H1 (cell line): ENCODE results near the gene UFD1. TPM values are rescaled to one million over a fixed set of nuclear protein-coding genes. Genes with fewer than 3 reads are reported as not detected.

Experiments
- CBX5 ChIP-seq: fragments of 300-800, 300-1000 bp; sonication (generic); IDR thresholded peaks from 2 replicates; pipeline ENCODE4 v1.7.1; 2016; ENCODE audit warnings: antibody characterized with exemption, low read length, low read depth
- RXRA ChIP-seq: IDR thresholded peaks from 2 replicates; pipeline ENCODE4 v1.6.1; 2011; ENCODE audit warnings: low read depth, mild to moderate bottlenecking, low read length, moderate library complexity; ENCODE audit not compliant: insufficient read depth
- SRF ChIP-seq: IDR thresholded peaks from 2 replicates; pipeline ENCODE4 v1.6.1; 2011; ENCODE audit warnings: mild to moderate bottlenecking, low read depth, low read length, moderate library complexity
- polyA plus RNA-seq, 7 experiments: library from polyadenylated mRNA; depleted of rRNA in 3 of 7; stranded (reverse) in 5 of 7; unstranded in 2 of 7; fragments of >200 nt in 5 of 7; fragments of 200-250 nt in 2 of 7; gene quantifications; 1 replicate in 5 of 7; 2 replicates in 1 of 7; 4 replicates in 1 of 7; pipeline versions ENCODE4 v1.2.1 to v1.2.3, GENCODE V29; 2011 to 2013; ENCODE audit warnings: missing spikeins in 2 of 7, mixed read lengths in 2 of 7
- total RNA-seq: library from RNA; stranded (reverse); fragmentation: NEBNext Ultra II Directional; extraction: Animal tissue kit (Norgen Biotek cat#: 25700); gene quantifications from 2 replicates; pipeline ENCODE4 v1.2.1, GENCODE V29; 2021
- TF ChIP-seq, protein P1 (sequence below): fragments of 300-600 bp; sonication (generic); IDR thresholded peaks from 2 replicates; pipeline ENCODE4 v1.7.1; 2012; ENCODE audit warnings: low read length, moderate library complexity, mild to moderate bottlenecking, inconsistent platforms; ENCODE audit not compliant: insufficient replicate concordance

Gene UFD1
- total and polyA plus RNA-seq, 2 of the 8 experiments (the other 6 are each of a cell fraction or from before 2014, with no cell fraction given): 74.6 to 116 TPM

DNA sequence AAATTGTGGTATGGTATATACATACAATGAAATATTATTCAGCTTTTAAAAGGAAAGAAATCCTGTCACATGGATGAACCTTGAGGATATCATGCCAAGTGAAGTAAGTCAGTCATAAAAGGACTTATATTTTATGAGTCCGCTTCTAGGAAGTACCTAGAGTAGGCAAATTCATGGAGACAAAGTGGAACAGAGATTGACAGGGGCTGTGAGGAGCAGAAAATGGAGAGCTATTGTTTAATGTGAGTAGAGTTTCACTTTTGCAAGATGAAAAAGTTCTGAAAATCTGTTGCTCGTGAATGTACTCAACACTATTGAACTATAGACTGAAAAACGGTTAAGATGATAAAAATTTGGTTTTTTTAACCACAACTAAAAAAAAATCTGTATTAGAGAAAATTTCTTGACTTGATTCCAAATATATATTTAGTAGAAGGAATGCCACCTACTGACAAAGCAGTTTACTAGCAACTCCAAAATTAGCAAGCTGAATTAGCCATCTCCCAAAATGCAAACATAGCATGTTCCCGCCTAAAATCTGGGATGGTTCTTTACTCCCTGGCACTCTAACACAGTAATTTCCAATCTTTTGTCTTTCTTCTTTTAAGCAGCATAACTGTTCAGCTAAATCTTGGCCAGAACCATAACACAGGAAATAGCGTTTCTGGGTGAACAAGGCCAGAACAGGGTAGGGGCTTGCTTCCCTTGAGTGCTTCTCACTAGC, 1.5 kb downstream of the UFD1 start (continued):
- TF ChIP-seq SRF (no peak), CBX5 (no peak), RXRA (no peak)
- TF ChIP-seq, protein P1, sequence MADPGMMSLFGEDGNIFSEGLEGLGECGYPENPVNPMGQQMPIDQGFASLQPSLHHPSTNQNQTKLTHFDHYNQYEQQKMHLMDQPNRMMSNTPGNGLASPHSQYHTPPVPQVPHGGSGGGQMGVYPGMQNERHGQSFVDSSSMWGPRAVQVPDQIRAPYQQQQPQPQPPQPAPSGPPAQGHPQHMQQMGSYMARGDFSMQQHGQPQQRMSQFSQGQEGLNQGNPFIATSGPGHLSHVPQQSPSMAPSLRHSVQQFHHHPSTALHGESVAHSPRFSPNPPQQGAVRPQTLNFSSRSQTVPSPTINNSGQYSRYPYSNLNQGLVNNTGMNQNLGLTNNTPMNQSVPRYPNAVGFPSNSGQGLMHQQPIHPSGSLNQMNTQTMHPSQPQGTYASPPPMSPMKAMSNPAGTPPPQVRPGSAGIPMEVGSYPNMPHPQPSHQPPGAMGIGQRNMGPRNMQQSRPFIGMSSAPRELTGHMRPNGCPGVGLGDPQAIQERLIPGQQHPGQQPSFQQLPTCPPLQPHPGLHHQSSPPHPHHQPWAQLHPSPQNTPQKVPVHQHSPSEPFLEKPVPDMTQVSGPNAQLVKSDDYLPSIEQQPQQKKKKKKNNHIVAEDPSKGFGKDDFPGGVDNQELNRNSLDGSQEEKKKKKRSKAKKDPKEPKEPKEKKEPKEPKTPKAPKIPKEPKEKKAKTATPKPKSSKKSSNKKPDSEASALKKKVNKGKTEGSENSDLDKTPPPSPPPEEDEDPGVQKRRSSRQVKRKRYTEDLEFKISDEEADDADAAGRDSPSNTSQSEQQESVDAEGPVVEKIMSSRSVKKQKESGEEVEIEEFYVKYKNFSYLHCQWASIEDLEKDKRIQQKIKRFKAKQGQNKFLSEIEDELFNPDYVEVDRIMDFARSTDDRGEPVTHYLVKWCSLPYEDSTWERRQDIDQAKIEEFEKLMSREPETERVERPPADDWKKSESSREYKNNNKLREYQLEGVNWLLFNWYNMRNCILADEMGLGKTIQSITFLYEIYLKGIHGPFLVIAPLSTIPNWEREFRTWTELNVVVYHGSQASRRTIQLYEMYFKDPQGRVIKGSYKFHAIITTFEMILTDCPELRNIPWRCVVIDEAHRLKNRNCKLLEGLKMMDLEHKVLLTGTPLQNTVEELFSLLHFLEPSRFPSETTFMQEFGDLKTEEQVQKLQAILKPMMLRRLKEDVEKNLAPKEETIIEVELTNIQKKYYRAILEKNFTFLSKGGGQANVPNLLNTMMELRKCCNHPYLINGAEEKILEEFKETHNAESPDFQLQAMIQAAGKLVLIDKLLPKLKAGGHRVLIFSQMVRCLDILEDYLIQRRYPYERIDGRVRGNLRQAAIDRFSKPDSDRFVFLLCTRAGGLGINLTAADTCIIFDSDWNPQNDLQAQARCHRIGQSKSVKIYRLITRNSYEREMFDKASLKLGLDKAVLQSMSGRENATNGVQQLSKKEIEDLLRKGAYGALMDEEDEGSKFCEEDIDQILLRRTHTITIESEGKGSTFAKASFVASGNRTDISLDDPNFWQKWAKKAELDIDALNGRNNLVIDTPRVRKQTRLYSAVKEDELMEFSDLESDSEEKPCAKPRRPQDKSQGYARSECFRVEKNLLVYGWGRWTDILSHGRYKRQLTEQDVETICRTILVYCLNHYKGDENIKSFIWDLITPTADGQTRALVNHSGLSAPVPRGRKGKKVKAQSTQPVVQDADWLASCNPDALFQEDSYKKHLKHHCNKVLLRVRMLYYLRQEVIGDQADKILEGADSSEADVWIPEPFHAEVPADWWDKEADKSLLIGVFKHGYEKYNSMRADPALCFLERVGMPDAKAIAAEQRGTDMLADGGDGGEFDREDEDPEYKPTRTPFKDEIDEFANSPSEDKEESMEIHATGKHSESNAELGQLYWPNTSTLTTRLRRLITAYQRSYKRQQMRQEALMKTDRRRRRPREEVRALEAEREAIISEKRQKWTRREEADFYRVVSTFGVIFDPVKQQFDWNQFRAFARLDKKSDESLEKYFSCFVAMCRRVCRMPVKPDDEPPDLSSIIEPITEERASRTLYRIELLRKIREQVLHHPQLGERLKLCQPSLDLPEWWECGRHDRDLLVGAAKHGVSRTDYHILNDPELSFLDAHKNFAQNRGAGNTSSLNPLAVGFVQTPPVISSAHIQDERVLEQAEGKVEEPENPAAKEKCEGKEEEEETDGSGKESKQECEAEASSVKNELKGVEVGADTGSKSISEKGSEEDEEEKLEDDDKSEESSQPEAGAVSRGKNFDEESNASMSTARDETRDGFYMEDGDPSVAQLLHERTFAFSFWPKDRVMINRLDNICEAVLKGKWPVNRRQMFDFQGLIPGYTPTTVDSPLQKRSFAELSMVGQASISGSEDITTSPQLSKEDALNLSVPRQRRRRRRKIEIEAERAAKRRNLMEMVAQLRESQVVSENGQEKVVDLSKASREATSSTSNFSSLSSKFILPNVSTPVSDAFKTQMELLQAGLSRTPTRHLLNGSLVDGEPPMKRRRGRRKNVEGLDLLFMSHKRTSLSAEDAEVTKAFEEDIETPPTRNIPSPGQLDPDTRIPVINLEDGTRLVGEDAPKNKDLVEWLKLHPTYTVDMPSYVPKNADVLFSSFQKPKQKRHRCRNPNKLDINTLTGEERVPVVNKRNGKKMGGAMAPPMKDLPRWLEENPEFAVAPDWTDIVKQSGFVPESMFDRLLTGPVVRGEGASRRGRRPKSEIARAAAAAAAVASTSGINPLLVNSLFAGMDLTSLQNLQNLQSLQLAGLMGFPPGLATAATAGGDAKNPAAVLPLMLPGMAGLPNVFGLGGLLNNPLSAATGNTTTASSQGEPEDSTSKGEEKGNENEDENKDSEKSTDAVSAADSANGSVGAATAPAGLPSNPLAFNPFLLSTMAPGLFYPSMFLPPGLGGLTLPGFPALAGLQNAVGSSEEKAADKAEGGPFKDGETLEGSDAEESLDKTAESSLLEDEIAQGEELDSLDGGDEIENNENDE: no peak
